GM12878 (cell line): ENCODE data around the gene MYCBP2.

ENCODE experiments used
- BHLHE40 ChIP-seq, 2 experiments: fragments of 450-650 bp in 1 of 2; IDR thresholded peaks; 2 replicates each; pipeline ENCODE4 v1.6.1; 2011 to 2017; ENCODE audit warnings: low read depth in 2 of 2, borderline replicate concordance in 1 of 2, improper control_type of control experiment in 1 of 2, low read length in 1 of 2, mild to moderate bottlenecking in 1 of 2
- CEBPB ChIP-seq, 2 experiments: fragments of 150-350 bp in 1 of 2; IDR thresholded peaks; 2 replicates each; pipeline ENCODE4 v1.6.1; 2012 to 2014; ENCODE audit warnings: low read depth in 2 of 2, low read length in 2 of 2, borderline replicate concordance in 1 of 2, inconsistent platforms in 1 of 2
- CTCF ChIP-seq, 3 experiments: IDR thresholded peaks in 2 of 3; conservative IDR thresholded peaks in 1 of 3; 2 replicates each; pipeline ENCODE4 v1.5.1; 2011; ENCODE audit warnings: low read depth in 3 of 3, low read length in 3 of 3, mild to moderate bottlenecking in 3 of 3, control low read depth in 2 of 3, moderate library complexity in 2 of 3, inconsistent platforms in 1 of 3, mixed read lengths in 1 of 3; ENCODE audit not compliant: control insufficient read depth in 2 of 3, insufficient read depth in 1 of 3; ENCODE audit errors: extremely low read depth in 1 of 3
- KAT2A ChIP-seq: conservative IDR thresholded peaks from 2 replicates; pipeline ENCODE4 v1.6.1; 2011; ENCODE audit warnings: low read depth, low read length; ENCODE audit not compliant: control insufficient read depth
- MEF2A ChIP-seq: IDR thresholded peaks from 2 replicates; pipeline ENCODE4 v1.6.1; 2011; ENCODE audit warnings: low read depth, mild to moderate bottlenecking, low read length, moderate library complexity; ENCODE audit not compliant: insufficient read depth
- PBX3 ChIP-seq: IDR thresholded peaks from 2 replicates; pipeline ENCODE4 v1.6.1; 2011; ENCODE audit warnings: mild to moderate bottlenecking, low read depth, low read length, moderate library complexity; ENCODE audit not compliant: insufficient replicate concordance
- POLR2A ChIP-seq: IDR thresholded peaks from 2 replicates; pipeline ENCODE4 v1.6.1; 2011; ENCODE audit warnings: low read depth, mild to moderate bottlenecking, low read length
- SP1 ChIP-seq: IDR thresholded peaks from one replicate; pipeline ENCODE4 v1.6.1; 2011; ENCODE audit warnings: low read depth, low read length

GRCh38 chr13:77176350-77176749 lies 150.5 kb downstream of the MYCBP2 start:
- no peak for TF ChIP-seq KAT2A
- TF ChIP-seq BHLHE40 (IDR thresholded peaks at IDR 0.05; ENCODE audit: borderline replicate concordance in 1 of 2, low read depth in 2 of 2, low read length in 1 of 2): no peak
- TF ChIP-seq CTCF (IDR thresholded peaks at IDR 0.05 in 2 of 3, conservative IDR thresholded peaks at IDR 0.05 in 1 of 3; ENCODE audit: control insufficient read depth in 2 of 3, extremely low read depth in 1 of 3, insufficient read depth in 1 of 3, low read depth in 3 of 3, low read length in 3 of 3): no peak
- no peak for TF ChIP-seq PBX3
- no peak for TF ChIP-seq SP1
- no peak for TF ChIP-seq POLR2A
- TF ChIP-seq MEF2A: no peak
- TF ChIP-seq CEBPB (IDR thresholded peaks at IDR 0.05; ENCODE audit: borderline replicate concordance in 1 of 2, low read depth in 2 of 2, low read length in 2 of 2): no peak
